Right lobe of liver (tissue), 6 donors: ENCODE measurements around the gene IGSF9B. TPM values are rescaled to one million over a fixed set of nuclear protein-coding genes. Genes with fewer than 3 reads are reported as not detected.

ENCODE experiments used
- ATAC-seq, 4 donors: fragments of 200-7000 bp; cut with Tn5 transposase; one replicate each; pipeline ENCODE4 v1.9.1; 2020; ENCODE audit warnings: mild to moderate bottlenecking in 4 of 4, moderate library complexity in 4 of 4
- DNase-seq, 3 donors: peaks; one replicate each; pipeline ENCODE4 v3.0.0-alpha.2; 2020
- H3K27ac ChIP-seq, 3 donors: fragments of 200-600 bp; one replicate each; pipeline ENCODE4 v1.8.0; 2022
- H3K27me3 ChIP-seq, 2 donors: fragments of 200-600 bp; one replicate each; pipeline ENCODE4 v1.8.0; 2022
- H3K36me3 ChIP-seq, 4 donors: fragments of 200-600 bp; sonication (generic) in 1 of 4; one replicate each; pipeline versions ENCODE4 v1.5.1 to v1.8.0; 2017 to 2022; ENCODE audit warnings: control low read depth in 1 of 4
- H3K4me1 ChIP-seq, 4 donors: fragments of 200-600 bp; sonication (generic) in 1 of 4; one replicate each; pipeline versions ENCODE4 v1.5.1 to v1.8.0; 2017 to 2022; ENCODE audit warnings: control low read depth in 1 of 4
- H3K4me3 ChIP-seq, 3 donors: fragments of 200-600 bp; one replicate each; pipeline ENCODE4 v1.8.0; 2022
- H3K9me3 ChIP-seq, 4 donors: fragments of 200-600 bp; sonication (generic) in 1 of 4; one replicate each; pipeline versions ENCODE4 v1.5.1 to v1.8.0; 2017 to 2022; ENCODE audit warnings: control low read depth in 1 of 4
- POLR2A ChIP-seq: fragments of 450-650 bp; IDR thresholded peaks from one replicate; pipeline ENCODE4 v1.6.1; 2017; ENCODE audit warnings: antibody characterized with exemption, mild to moderate bottlenecking
- WGBS: methylation state at CpG from one replicate; pipeline ENCODE4 v1.1.6; 2018; ENCODE audit warnings: low coverage, low lambda C conversion rate; ENCODE audit not compliant: insufficient coverage; ENCODE audit errors: missing lambda C conversion rate; 5-methylcytosine and 5-hydroxymethylcytosine counted together
- intact Hi-C, 2 donors: fragments of 100-400 bp; cut with DNase I; formaldehyde crosslinking; loops; one replicate each; pipeline versions ENCODE4 v1.11.2 to v1.14.1; 2022
- total RNA-seq, 6 experiments: library from RNA; depleted of rRNA in 2 of 6; stranded (reverse); fragments of >200 nt in 2 of 6; fragmentation: NEBNext Ultra II Directional in 3 of 6; extraction: Animal tissue kit (Norgen Biotek cat#: 25700) in 3 of 6; gene quantifications; one replicate each; pipeline versions ENCODE4 v1.1.0 to v1.2.4, GENCODE V29; 2016 to 2023
- TF ChIP-seq, protein P1 (sequence below), 4 donors: fragments of 200-600 bp in 3 of 4; fragments of 450-650 bp in 1 of 4; IDR thresholded peaks; one replicate each; pipeline versions ENCODE4 v1.5.1 to v1.8.0; 2016 to 2022; ENCODE audit warnings: antibody characterized with exemption in 4 of 4, mild to moderate bottlenecking in 2 of 4
- donor health status: DM: no; HTN: yes; CAD: no.
- donor health status: DM: no; HTN: no; CAD: no.
- donor health status: DM: no; HTN: no; CAD: no.
- donor health status: DM: no; HTN: yes; CAD: no.
- donor health status: DM: no; HTN: yes; CAD: no.

The IGSF9B gene
- total RNA-seq, 6 experiments from 2014 or later = 0.15 to 0.23 TPM; not detected in 4

DNA sequence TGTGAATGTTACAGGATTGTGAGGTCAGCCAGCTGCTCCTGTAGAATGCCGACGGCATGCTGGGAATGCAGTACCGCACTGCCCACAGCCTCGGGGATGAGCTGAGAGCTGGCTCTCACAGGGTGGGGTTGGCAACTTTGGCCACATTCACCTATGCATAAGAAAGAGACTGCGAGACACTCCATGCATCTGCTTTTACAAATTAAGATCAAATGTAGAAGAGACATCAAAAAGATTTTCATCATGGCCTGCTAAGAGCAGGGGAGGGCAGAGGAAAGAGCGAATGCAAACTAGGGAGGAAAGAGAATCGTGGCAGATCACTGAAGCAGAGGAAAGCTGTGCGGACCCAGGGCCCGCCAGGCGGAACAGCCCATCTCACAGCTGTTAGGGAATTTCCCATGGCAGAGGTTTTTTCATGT lies 61.7 kb downstream of the IGSF9B start:
- no peak overlapping the region for H3K4me3 ChIP-seq
- ATAC-seq = no peak
- intact Hi-C loops = no loop called here
- no peaks in the 10 kb centered on the region for H3K9me3 ChIP-seq
- DNase-seq = no peak
- no peaks in the 10 kb centered on the region for H3K36me3 ChIP-seq
- no peak overlapping the region for H3K27ac ChIP-seq
- TF ChIP-seq POLR2A = no peak
- TF ChIP-seq, protein P1, sequence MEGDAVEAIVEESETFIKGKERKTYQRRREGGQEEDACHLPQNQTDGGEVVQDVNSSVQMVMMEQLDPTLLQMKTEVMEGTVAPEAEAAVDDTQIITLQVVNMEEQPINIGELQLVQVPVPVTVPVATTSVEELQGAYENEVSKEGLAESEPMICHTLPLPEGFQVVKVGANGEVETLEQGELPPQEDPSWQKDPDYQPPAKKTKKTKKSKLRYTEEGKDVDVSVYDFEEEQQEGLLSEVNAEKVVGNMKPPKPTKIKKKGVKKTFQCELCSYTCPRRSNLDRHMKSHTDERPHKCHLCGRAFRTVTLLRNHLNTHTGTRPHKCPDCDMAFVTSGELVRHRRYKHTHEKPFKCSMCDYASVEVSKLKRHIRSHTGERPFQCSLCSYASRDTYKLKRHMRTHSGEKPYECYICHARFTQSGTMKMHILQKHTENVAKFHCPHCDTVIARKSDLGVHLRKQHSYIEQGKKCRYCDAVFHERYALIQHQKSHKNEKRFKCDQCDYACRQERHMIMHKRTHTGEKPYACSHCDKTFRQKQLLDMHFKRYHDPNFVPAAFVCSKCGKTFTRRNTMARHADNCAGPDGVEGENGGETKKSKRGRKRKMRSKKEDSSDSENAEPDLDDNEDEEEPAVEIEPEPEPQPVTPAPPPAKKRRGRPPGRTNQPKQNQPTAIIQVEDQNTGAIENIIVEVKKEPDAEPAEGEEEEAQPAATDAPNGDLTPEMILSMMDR (IDR thresholded peaks at IDR 0.05) = no peak
- no peaks in the 10 kb centered on the region for H3K27me3 ChIP-seq
- 32% methylated on average over 10 of the region's 10 CpGs for WGBS
- no peaks in the 10 kb centered on the region for H3K4me1 ChIP-seq

DNA sequence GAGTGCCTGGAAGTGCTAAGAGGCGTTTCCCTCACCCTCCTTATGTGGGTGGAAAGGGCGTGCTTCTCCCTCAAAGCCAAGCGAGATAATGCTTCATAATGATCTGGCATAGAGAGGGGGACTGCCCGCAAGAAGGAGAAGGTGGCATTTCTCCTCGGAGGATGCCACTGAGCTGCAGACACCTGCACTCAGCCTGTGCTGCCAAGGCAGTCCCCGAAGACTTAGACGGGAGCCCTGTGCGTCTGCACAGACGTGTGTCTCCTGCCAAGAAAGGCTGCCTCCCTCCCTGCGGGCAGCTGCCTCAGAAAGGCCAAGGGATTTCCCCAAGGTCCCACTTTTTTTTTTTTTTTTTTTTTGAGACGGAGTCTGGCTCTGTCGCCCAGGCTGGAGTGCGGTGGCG lies 63.4 kb downstream of the IGSF9B start:
- no peaks in the 10 kb centered on the region for H3K4me1 ChIP-seq
- no peaks in the 10 kb centered on the region for H3K27me3 ChIP-seq
- no peaks in the 10 kb centered on the region for H3K36me3 ChIP-seq
- intact Hi-C loops = no loop called here
- H3K27ac ChIP-seq = no peak overlapping the region
- WGBS = 50% methylated on average over 9 of the region's 14 CpGs
- DNase-seq (no peak), ATAC-seq (no peak)
- H3K9me3 ChIP-seq = no peaks in the 10 kb centered on the region
- no peak overlapping the region for H3K4me3 ChIP-seq
- TF ChIP-seq POLR2A = no peak
- TF ChIP-seq, protein P1 (IDR thresholded peaks at IDR 0.05) = no peak

DNA sequence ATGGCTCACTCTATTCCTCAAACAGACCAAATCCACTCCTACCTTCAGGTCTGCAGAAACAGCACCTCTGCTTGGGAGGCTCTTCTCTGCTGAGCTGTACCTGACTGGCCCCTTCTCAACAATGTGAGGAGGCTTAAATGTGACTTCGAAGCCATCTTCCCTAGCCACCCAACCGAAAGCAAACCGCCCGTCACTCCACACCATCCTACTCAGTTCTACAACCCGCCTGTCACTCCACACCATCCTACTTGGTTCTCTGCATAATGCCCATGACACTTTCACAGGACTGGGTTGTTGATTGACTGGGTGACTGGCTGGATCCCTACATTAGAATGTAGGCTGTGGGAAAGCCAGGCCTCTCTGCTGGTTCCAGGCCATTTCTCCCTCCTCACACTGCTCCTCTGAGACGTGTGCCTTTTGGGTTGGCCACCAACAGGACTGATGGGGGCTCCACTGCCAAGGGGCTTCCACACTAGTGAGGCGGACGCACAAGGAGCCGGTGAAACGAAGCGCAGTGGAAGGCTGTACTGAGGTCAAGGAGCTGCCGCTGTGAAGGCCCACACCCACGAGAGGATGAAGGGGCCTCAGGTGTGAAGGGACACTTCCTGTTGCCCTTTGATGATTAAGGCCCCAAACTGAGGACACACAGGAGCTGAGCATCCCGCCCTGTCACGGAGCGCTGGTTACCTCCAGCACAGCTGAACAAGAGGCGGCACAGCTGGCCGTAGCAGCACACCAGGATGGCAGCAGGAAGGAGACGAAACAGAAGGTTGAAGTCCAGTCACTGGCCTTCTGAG lies 64.0 kb downstream of the IGSF9B start:
- no peak for ATAC-seq
- DNase-seq = no peak
- H3K27ac ChIP-seq = no peak overlapping the region
- H3K36me3 ChIP-seq = no peaks in the 10 kb centered on the region
- no peaks in the 10 kb centered on the region for H3K4me1 ChIP-seq
- H3K9me3 ChIP-seq = no peaks in the 10 kb centered on the region
- 56% methylated on average over 12 of the region's 19 CpGs for WGBS
- intact Hi-C loops = no loop called here
- TF ChIP-seq, protein P1 (IDR thresholded peaks at IDR 0.05) = no peak
- no peak for TF ChIP-seq POLR2A
- H3K4me3 ChIP-seq = no peak overlapping the region
- no peaks in the 10 kb centered on the region for H3K27me3 ChIP-seq

DNA sequence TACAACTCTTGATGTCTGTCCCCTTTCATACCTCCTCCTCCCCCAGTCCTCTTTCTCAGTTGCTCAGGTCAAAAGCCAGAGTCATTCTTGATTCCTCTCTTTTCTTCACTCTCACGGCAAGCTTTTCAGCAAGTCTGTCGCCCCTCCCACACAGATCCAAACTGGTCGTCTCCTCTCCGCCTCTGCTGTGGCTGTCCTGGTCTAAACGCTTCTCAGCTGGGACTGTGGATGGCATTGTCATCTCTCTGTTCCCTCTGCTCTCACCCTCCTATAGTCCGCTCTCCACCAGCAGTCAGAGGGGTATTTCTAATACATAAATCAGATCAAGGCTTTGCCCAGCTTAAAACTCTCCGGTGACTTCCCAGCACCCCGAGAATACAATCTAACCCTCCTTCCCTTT lies 64.6 kb downstream of the IGSF9B start:
- H3K9me3 ChIP-seq = no peaks in the 10 kb centered on the region
- no peak overlapping the region for H3K4me3 ChIP-seq
- no peaks in the 10 kb centered on the region for H3K27me3 ChIP-seq
- TF ChIP-seq, protein P1 (IDR thresholded peaks at IDR 0.05) = no peak
- no peak for TF ChIP-seq POLR2A
- H3K36me3 ChIP-seq = no peaks in the 10 kb centered on the region
- WGBS = 50% methylated on average over 8 of the region's 8 CpGs
- DNase-seq = no peak
- intact Hi-C loops = no loop called here
- no peaks in the 10 kb centered on the region for H3K4me1 ChIP-seq
- no peak overlapping the region for H3K27ac ChIP-seq
- ATAC-seq = no peak
